MCF 10A (cell line): ENCODE data around the gene PSMC6. TPM values are rescaled to one million over a fixed set of nuclear protein-coding genes. Genes with fewer than 3 reads are reported as not detected.

Source experiments
- BruUV-seq: library from RNA; stranded (reverse); fragments of 400-500 nt; replicated peaks from 2 replicates; lab custom pipeline; 2021; lab: Mats Ljungman, UMichigan
- CTCF ChIA-PET: fragments of 300-600 bp; sonication (Branson Sonifier 250); formaldehyde crosslinking; extraction: SDS; loops from one replicate; lab custom pipeline; 2021; ENCODE audit warnings: antibody characterized with exemption, inconsistent platforms; lab: Yijun Ruan, JAX
- POLR2A ChIA-PET: fragments of 300-600, 350-650 bp; sonication (Branson Sonifier 250); formaldehyde crosslinking; extraction: SDS; loops from one replicate; lab custom pipeline; 2020; ENCODE audit warnings: antibody characterized with exemption, inconsistent platforms; lab: Yijun Ruan, JAX
- DNase-seq: peaks from one replicate; pipeline ENCODE4 v3.0.0-alpha.2; 2018; ENCODE audit not compliant: unreplicated experiment
- H3K27ac Mint-ChIP-seq: one replicate; pipeline ENCODE4 v1.8.0; 2022; ENCODE audit warnings: mild to moderate bottlenecking, low read depth, mixed read lengths; ENCODE audit not compliant: unreplicated experiment
- H3K27me3 Mint-ChIP-seq: one replicate; pipeline ENCODE4 v1.8.0; 2022; ENCODE audit warnings: mixed read lengths; ENCODE audit not compliant: insufficient read depth, unreplicated experiment
- H3K36me3 Mint-ChIP-seq: one replicate; pipeline ENCODE4 v1.8.0; 2022; ENCODE audit warnings: mild to moderate bottlenecking, moderate library complexity, mixed read lengths; ENCODE audit not compliant: insufficient read depth, unreplicated experiment
- H3K4me1 Mint-ChIP-seq: one replicate; pipeline ENCODE4 v1.8.0; 2022; ENCODE audit warnings: mixed read lengths; ENCODE audit not compliant: insufficient read depth, unreplicated experiment
- H3K4me3 Mint-ChIP-seq: one replicate; pipeline ENCODE4 v1.8.0; 2022; ENCODE audit warnings: mild to moderate bottlenecking, moderate library complexity, mixed read lengths; ENCODE audit not compliant: unreplicated experiment
- H3K9me3 Mint-ChIP-seq: one replicate; pipeline ENCODE4 v1.8.0; 2022; ENCODE audit warnings: mixed read lengths; ENCODE audit not compliant: unreplicated experiment
- CTCF ChIP-seq: fragments of 200-600 bp; IDR thresholded peaks from one replicate; pipeline ENCODE4 v1.8.0; 2022; ENCODE audit warnings: antibody characterized with exemption, mild to moderate bottlenecking; ENCODE audit not compliant: unreplicated experiment
- intact Hi-C: fragments of 100-400 bp; cut with micrococcal nuclease; formaldehyde crosslinking; loops from 2 replicates; pipeline ENCODE4 v1.14.1; 2022
- total RNA-seq: library from RNA; stranded (reverse); gene quantifications from 2 replicates; pipeline ENCODE4 v1.2.3, GENCODE V29; 2022

Gene PSMC6
- total RNA-seq, 1 experiment from 2014 or later: 90.0 TPM

- Mint-ChIP-seq H3K27ac (peak within 1 kb of the TSS; percentile 92), H3K4me3 (peak within 1 kb of the TSS; percentile 97), H3K4me1 (peaks cover 28% of the 10 kb centered on the region), H3K36me3 (no peaks in the 10 kb centered on the region), H3K27me3 (no peaks in the 10 kb centered on the region), H3K9me3 (no peaks in the 10 kb centered on the region)
- no peak for TF ChIP-seq CTCF
- no TSS peak for BruUV-seq
- DNase-seq: peak; percentile 84
- ChIA-PET POLR2A (interaction anchor here (0.6 to 5.4 kb wide), 15 partner anchors 9 to 208 kb away, joined by 3 to 68 read pairs (median 4); partner anchors contain the start of genes GNPNAT1, GPR137C, PSMC6 and STYX), CTCF (interaction anchor here (0.7 to 1.0 kb wide), 2 partner anchors 22 to 23 kb away, joined by 3 read pairs; no protein-coding TSS in a partner anchor)
- intact Hi-C loops: no loop called here
Measured at GRCh38 chr14:52695481-52696091, 11.4 kb upstream of the PSMC6 start, which contains the start of gene ERO1A. Gene ERO1A (minus strand): TSS chr14:52695558. CDS start chr14:52695481, 77 bp downstream.

GRCh38 chr14:52700701-52701172, 6.3 kb upstream of the PSMC6 start:
- no peak overlapping the region for H3K4me3 Mint-ChIP-seq
- H3K27ac Mint-ChIP-seq: peak overlapping the region; percentile 38
- ChIA-PET CTCF (interaction anchor here (0.7 kb wide), 1 partner anchor 1362 kb away, joined by 4 read pairs; no protein-coding TSS in a partner anchor), POLR2A (interaction anchor here (1.0 to 3.3 kb wide), 5 partner anchors 9 to 149 kb away, joined by 3 to 16 read pairs (median 5); partner anchors contain the start of genes GPR137C, STYX and TXNDC16)
- H3K36me3 Mint-ChIP-seq: peaks cover 6% of the 10 kb centered on the region
- peak; percentile 55 for DNase-seq
- peaks cover 21% of the 10 kb centered on the region for H3K4me1 Mint-ChIP-seq
- H3K9me3 Mint-ChIP-seq: no peaks in the 10 kb centered on the region
- no peak for TF ChIP-seq CTCF
- intact Hi-C loops: no loop called here
- no peaks in the 10 kb centered on the region for H3K27me3 Mint-ChIP-seq
- BruUV-seq: no TSS peak

GRCh38 chr14:52701223-52701622, 5.8 kb upstream of the PSMC6 start:
- Mint-ChIP-seq H3K4me1 (peaks cover 22% of the 10 kb centered on the region), H3K4me3 (no peak overlapping the region), H3K9me3 (no peaks in the 10 kb centered on the region), H3K36me3 (peaks cover 6% of the 10 kb centered on the region), H3K27me3 (no peaks in the 10 kb centered on the region), H3K27ac (peak overlapping the region; percentile 38)
- intact Hi-C loops: no loop called here
- ChIA-PET CTCF (interaction anchor here (0.7 kb wide), 1 partner anchor 1362 kb away, joined by 4 read pairs; no protein-coding TSS in a partner anchor), POLR2A (interaction anchor here (1.1 to 3.3 kb wide), 4 partner anchors 9 to 150 kb away, joined by 3 to 16 read pairs (median 9); partner anchors contain the start of genes GPR137C, STYX and TXNDC16)
- peak; percentile 47 for DNase-seq
- no peak for TF ChIP-seq CTCF
- BruUV-seq: no TSS peak

DNA sequence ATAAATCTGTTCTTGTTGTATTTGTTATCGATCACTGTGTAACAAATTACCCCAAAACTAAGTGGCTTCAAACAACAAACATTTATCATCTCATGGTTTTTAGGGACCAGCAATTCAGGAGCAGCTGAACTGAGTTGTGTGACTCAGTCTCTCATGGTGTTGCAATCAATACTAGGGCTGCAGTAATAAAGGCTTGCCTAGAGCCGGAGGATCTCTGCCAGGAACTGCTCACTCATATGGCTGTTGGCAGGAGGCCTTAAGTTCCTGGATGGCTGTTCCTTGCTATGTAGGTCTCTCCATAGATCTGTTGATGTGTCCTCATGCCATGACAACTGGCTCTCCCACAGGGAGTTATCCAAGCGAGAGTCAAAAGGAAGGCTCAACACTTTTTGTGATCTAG, 3.8 kb upstream of the PSMC6 start:
- ChIA-PET POLR2A (interaction anchor here (0.6 to 1.0 kb wide), 4 partner anchors 9 to 436 kb away, joined by 3 read pairs; partner anchors contain the start of genes GPR137C and TXNDC16), CTCF (no interaction called here)
- Mint-ChIP-seq H3K4me1 (peaks cover 31% of the 10 kb centered on the region), H3K27ac (peak overlapping the region; percentile 95), H3K9me3 (no peaks in the 10 kb centered on the region), H3K4me3 (peak overlapping the region; percentile 37), H3K27me3 (no peaks in the 10 kb centered on the region), H3K36me3 (peaks cover 6% of the 10 kb centered on the region)
- intact Hi-C loops: no loop called here
- TF ChIP-seq CTCF: no peak
- BruUV-seq: no TSS peak
- DNase-seq: peak; percentile 99
